HG03521 (cell line): Measurements from ENCODE around the gene SNX9.

ENCODE experiments used
- ATAC-seq: cut with Tn5 transposase; IDR thresholded peaks from one replicate; pipeline ENCODE4 v1.9.1; 2021; ENCODE audit warnings: mild to moderate bottlenecking, moderate library complexity; ENCODE audit not compliant: unreplicated experiment

SNX9 gene

GRCh38 chr6:157800420-157801237 is 22.4 kb upstream of the SNX9 start:
- ATAC-seq: peak; percentile 95

- no peak for ATAC-seq
These were observed 18.4 kb upstream of the SNX9 start for GRCh38 chr6:157804448-157805327.

- ATAC-seq: no peak
These were observed 16.8 kb upstream of the SNX9 start for GRCh38 chr6:157806131-157806855.

GRCh38 chr6:157806856-157807215 is 16.2 kb upstream of the SNX9 start:
- no peak for ATAC-seq

- no peak for ATAC-seq
These were observed 14.6 kb upstream of the SNX9 start for GRCh38 chr6:157808405-157808950.

- no peak for ATAC-seq
These were observed 13.4 kb upstream of the SNX9 start for GRCh38 chr6:157809613-157810012.

GRCh38 chr6:157811137-157811475 is 11.9 kb upstream of the SNX9 start:
- ATAC-seq: no peak

GRCh38 chr6:157811476-157812173 is 11.4 kb upstream of the SNX9 start:
- ATAC-seq: no peak

- ATAC-seq: no peak
These were observed 10.4 kb upstream of the SNX9 start for GRCh38 chr6:157812425-157813171.

- ATAC-seq: no peak
These were observed 9.9 kb upstream of the SNX9 start for GRCh38 chr6:157813191-157813590.

GRCh38 chr6:157813750-157814455 is 9.1 kb upstream of the SNX9 start:
- ATAC-seq: no peak

GRCh38 chr6:157814883-157815282 is 8.2 kb upstream of the SNX9 start:
- no peak for ATAC-seq

- ATAC-seq: no peak
These were observed 1.6 kb upstream of the SNX9 start for GRCh38 chr6:157821342-157822033.

GRCh38 chr6:157822245-157823000 is 623 bp upstream of the SNX9 start:
- no peak for ATAC-seq

GRCh38 chr6:157823528-157824370 is 703 bp downstream of the SNX9 start:
- ATAC-seq: peak; percentile 40

- ATAC-seq: no peak
These were observed 2.3 kb downstream of the SNX9 start for GRCh38 chr6:157825243-157825904.
